ENCODE data around the gene DSCAML1.
"Not testable (repeated sequence)": the region's sequence is repeated elsewhere in the genome, so short reads cannot be mapped to it uniquely, and the experiment has no call there.

Gene DSCAML1

DNA sequence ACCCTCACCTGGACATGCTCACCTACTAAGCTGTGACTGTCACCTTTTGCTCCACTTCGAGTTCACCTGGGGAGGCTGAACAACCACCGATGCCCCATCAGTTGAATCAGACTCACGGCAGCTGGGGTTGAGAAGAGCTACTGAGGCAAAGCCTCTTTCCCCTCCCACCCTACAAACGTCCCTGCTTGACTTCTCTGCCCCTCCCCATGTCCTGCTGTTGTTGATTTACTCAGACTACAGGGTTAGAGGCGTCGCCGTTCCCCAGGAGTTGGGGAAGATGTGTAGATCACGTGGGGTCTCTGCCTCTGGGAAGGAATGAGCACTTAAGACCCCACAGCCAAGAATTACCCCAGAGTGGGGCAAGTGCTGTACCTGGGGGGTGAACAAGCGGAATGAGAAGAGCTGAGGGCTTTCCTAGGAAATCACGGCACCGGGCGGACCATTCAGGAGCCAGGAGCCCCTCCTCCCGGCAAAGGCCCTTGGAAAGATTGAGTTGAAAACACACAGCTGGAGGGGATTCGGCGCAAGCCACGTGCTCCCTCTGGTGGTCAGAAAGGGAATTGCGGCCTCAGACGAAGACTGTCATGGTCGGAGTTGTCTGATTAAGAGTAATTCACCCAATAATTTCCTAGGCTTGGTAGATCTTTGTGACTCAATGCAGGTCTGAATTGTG is 20.5 kb upstream of the DSCAML1 start:
- peak; percentile 79 for DNase-seq (ENCODE audit: low spot score)

DNA sequence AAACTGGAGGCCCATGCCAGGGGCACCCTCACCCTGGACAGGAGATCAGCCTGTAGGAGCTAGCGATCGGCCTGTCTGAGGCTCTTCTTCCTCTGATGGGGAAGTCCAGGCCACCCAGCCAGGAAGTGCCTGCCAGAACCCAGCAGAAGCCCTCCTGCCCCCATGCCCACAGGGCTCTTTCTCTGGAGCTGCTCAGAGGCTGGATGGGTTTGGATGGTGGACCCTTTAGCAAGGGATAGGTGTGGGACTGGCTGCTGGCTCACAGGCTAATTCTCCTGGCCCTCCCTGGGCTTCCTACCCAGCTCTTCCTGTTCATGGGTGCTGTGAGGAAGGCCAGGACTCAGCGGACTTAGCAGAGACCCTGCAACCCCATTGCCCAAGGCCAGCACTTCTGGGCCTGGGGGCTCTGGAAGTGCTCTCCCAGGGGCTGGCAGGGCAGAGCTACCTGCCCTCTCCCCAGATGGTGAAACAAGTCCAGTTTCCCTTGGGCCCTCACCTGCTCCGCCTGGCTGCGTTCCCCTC is 19.9 kb upstream of the DSCAML1 start:
- DNase-seq (ENCODE audit: low spot score) = no peak

DNA sequence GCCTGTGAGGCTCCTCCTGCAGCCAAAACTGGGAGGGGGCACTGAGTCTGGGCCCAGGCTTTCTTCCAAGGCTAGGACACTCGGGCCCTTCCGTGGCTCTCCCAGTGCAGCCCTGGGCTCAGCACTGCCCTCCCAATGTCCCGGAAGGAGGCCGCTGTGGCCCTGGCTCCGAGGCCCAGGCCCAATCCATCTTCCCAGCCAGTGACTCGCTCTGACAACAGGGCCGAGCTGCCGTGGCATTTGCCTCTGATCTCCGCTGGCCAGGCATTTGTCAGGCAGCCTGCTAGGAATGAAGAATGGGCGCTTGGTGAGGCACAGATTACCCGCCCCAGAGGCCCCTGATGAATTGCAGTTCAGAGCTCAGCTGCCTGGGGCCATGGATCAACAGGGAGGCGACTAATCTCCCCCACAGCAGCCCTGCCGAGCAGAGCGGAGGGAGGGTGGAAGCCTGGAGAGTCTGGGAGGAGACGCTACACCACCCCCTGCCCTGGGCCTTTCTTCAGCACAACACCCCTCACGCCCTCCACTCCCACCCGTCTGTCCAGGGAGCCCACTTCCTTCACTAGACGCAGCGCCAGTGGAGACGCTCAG is 19.2 kb upstream of the DSCAML1 start:
- DNase-seq (ENCODE audit: low spot score) = no peak

DNA sequence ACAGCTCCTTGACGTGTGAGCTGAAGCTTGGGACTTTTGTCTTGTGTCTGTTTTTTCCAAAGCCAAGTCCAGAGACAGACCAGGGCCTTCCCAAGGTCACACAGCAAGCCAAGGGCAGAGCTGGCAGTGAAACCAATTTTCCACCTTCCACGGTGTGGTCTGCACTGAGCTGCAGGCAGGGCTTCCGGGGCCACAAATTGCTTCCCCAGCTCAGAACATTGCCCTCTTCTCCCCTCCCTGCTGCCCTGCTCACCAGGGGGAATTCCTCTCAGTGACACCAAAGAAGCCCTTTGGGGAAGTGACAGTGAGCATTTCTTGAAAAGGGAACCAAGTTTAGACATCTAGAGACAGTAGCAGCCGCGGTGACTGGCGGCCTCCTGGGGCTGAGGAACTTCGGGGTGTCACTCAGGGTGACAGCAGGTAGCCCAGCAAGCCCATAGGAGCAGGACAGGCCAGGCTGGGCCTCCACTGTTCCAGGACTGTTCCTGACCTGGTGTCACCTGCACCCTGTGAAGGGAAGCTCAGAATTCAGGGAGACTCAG is 18.3 kb upstream of the DSCAML1 start:
- DNase-seq (ENCODE audit: low spot score) = no peak

DNA sequence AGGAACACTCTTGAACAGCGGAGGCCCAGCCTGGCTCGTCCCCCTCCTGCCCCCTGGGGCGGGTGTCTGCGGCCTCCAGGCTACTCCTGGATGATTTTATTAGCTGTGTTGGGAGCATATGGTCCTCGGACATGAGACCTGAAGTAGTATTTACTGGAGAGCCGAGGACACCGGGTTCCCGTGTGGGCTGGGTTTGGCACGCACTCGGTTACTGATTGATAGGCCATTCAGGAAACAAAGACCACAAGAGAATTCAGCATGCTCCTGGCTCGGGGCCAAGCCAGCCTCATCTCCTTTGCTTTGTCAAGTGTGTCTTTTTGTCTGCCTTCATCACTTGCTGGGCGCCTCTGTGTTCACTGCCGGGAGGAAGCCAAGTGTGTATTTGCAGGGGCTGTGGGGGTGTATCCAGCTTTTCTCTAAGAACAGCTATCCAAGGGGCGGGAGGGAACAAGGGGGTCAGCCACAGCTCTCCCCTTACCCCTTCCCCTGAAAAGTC is 17.8 kb upstream of the DSCAML1 start:
- no peak for DNase-seq (ENCODE audit: low spot score)

DNA sequence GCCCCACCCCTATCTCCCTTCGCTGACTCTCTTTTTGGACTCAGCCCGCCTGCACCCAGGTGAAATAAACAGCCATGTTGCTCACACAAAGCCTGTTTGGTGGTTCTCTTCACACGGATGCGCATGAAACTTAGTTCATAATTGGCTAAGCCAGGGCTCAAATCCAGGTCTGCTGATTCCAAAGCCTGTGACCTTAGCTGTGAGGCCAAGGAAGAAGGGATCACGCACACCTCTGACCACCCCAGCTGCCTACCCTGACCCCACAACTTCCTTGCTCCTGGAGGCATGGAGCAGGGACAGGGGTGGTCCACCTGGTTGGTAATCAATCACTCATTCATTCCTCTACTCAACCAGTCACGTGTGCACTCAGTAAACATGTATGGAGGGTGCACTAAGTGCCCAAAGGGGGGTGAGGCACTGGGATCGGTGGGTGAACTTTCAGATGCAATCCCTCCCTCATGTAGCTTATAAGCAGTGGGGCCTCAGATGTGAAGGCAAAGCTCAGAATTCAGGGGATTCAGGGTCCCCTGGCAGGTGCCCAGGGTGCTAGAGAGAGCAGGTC is 17.3 kb upstream of the DSCAML1 start:
- DNase-seq (ENCODE audit: low spot score) = no peak

DNA sequence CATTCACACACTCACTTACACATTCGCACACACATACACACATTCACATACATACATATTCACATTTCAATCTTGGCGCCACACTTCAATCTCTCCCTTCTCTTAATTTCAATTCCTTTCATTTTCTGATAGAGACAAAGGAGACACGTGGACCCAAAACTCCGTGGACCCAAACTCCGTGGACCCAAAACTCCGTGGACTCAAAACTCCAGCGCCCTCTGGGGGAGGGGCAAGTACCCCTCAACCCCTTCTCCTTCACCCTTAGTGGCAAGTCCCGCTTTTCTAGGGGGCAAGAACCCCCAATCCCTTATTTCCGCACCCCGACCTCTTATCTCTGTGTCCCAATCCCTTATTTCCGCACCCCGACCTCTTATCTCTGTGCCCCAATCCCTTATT is 13.0 kb upstream of the DSCAML1 start:
- not testable (repeated sequence) for DNase-seq (ENCODE audit: low spot score)

DNA sequence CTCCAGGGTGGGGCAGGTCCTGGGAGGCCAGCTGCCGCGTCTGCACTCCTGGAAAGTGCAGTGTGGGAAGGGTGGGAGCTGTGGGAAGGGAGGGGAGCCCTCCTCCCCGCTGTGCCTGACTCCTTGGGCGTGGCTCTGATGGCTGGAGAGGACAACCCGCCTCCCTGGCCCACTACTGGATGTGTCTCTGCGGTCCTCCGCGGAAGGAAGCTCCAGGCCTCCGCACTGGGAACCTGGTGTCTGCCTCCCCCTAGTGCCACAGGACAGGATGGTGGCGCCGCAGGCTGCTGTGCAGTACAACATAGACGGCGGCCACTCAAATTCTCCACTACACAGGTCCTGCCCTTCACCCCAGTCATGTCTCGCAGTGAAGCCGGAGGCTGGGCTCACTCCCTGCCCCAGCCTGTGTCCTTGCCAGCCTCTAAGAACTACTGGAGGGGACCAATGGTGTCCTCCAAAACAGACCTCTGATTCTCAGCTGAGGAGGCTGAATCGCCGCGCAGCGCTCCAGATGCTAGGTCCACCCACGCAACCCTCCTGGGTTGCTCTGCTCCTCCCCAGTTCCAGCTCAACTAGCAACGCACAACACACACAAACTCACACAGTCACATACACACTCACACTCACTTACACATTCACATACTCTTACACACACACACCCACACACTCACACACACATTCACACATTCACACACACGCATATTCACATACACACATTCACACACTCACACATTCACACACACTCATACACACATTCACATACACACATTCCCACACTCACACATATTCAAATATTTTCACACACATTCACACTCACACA is 12.4 kb upstream of the DSCAML1 start:
- peak; percentile 48 for DNase-seq (ENCODE audit: low spot score)

DNA sequence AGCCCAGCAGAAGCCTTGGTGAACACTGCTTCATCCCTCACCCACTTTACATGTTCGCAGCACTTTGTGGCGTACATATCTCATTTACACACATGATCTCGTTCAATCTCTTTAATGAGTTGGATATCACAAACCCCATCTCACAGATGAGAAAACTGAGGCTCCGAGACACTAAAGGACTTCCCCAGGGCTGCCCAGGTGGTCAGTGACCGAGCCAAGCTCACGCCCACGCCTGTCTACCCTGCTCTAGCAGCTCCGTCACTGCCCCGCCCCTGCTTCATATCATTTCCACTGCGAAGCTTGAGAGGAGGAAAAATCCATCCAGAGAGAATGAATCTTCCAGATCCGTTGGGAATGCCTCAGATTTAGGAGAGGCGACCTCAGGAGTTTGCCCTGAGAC is 11.8 kb upstream of the DSCAML1 start:
- no peak for DNase-seq (ENCODE audit: low spot score)

DNA sequence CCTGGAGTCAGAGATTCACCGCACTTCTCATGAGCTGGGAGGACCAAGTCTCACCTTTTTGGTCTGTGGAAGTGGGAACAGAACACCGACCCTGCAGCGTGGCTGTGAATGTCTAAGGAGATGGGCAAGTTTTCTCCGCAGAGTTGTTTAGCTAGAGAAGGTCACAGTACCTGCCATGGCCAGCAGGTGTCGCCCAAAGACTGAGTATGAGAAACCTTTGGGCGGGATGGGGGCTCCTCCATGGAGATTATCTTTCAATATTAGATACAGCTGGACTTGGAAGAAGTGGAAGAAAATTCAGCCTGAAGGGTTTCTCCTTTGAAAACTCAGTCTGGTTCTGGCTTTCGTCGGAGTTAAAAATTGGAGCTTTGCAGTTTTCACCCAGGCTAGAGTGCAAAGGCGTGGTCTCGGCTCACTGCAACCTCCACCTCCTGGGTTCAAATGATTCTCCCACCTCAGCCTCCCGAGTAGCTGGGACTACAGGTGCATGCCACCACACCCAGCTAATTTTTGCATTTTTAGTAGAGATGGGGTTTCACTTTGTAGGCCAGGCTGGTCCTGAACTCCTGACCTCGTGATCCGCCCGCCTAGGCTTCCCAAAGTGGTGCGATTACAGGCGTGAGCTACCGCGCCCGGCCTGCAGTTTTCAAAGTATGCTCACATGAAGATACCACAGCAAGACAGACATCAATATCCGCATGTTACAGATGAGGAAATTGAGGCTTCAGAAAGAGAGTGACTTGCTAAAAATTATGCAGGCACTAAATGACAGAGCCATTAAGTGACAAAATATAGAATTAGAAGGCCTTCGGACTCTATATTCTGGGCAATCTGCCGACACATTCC is 10.7 kb upstream of the DSCAML1 start:
- DNase-seq (ENCODE audit: low spot score) = peak; percentile 78

DNA sequence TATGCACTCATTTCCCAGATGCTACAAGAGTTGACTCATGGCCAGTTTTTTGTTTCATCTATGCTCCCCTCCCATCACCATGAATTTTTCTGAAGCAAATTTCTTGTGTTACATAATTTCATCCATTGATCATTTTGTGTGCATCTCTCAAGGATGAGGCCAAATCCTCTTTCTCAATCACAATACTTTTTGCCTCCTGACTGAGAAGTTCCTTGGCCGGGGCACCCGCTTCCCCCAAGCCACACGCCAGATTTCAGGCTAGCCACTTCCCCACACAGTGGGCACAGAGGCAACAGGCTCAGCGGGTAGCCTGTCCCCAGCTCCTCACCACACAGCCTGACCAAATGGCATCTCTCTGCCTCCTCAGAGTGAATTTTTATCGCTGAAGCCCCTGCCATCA is 9.8 kb upstream of the DSCAML1 start:
- no peak for DNase-seq (ENCODE audit: low spot score)

DNA sequence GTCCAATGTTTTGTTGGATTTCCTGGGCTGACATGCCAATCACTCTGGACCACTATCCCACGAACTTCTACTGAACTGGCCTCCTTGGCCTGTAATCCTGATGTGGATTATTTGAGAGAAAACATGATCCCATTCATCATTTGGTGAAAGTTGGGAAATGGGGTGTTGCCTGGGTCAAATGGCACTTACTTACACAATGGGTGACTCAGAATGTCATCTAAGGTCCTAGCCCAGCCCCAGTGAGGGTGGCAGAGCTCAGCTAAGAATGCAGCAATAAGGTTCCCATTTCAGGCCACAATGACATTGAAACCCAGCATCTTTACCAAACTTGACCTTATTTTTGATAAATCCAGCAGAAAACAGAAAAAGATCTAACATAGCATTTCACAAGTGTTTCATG is 8.0 kb upstream of the DSCAML1 start:
- DNase-seq (ENCODE audit: low spot score) = no peak

DNA sequence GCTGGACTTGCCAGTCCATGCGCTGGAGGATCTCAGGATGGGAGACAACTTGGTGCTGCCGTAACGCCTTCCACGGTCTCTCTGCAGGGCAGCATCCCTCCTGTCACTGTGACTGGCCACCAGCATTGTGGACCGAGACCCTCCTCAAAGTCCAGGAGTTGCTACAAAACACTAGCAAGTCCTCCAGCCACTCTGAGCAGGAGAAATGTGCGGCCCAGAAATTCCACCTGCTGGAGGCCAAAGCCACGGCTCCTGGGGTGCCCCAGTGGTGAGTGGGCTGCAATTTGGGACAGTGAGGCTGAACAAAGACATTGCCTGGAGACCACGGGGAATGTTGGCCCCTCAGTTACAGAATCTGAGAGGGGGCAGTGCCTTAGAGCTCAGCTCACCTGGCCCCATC is 6.9 kb upstream of the DSCAML1 start:
- no peak for DNase-seq (ENCODE audit: low spot score)

DNA sequence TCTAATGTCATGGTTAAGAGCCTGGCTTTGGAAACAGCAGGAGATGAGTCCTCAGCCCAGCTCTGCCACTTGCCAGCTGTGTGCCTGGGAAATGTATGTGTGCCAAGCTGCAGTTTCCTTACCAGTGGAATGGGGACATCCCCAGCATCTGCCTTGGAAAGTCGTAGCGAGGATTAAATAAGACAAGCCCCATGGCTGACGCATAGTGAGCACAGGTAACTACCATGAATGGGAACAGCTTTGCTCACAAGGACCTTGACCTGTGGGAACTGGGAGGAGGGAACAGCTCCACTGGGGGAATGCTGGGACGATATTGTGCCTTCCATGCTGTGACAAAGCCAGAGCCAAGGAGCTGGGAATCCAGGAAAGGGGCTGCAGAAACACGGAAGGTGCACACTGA is 2.6 kb upstream of the DSCAML1 start:
- DNase-seq (ENCODE audit: low spot score) = no peak

DNA sequence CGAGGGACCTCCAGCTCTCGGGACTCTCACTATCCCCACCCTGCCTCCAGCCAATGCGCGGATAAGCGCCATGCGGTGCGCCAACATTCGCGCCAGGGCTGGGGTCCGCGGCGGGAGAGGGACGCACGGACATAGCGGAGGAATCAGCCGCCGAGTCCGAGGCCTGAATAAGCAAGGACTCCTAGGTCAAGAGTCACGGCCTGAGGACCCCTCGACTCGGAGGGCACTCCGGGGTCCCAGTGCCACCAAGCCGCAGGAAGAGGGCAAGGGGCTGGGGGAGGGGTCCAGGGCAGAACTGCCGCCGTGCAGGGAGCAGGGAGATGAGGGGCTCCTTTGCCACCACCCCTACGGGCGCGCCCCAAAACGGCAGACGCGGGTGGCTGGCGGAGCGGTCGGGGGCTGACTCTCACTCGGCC is 552 bp downstream of the DSCAML1 start:
- no peak for DNase-seq (ENCODE audit: low spot score)

DNA sequence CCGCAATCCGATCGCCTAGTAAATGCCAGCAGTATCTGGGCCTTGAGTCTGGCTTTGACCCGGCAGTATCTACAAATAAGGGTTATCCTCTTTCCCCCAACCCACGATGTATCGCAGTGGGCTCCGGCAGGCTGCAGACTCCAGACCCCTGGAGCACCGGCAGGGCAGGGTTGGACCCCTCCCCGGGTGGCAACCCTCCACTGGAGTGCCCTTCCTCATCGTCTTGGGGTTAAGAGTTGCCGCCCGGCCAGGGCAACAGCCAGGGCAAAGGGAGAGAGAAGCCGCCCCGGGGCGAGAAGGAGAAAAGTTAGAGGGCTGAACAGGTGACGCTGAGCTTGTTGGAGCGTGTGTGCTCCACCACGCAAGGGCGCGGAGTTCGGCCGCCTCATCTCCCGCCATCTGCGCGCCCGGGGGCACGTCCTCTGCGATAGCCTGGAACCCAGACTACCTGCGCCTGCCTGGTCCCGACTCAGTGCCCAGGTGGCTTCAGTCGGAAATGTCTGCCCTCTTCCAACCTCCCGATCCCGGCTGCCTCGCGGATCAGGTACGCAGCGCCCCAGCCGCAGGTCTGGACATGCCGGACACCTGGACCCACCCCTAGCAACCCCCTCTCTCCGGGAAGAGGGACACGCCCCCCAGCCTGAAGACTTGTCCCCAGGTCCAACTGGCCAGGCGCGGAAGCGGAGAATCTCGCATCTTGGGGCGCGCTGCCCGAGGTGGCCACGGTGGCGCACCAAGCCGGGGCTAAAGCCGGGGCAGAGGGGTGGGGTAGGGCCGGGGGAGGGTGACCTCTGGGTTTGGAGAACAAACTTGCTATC is 1.2 kb downstream of the DSCAML1 start:
- no peak for DNase-seq (ENCODE audit: low spot score)

DNA sequence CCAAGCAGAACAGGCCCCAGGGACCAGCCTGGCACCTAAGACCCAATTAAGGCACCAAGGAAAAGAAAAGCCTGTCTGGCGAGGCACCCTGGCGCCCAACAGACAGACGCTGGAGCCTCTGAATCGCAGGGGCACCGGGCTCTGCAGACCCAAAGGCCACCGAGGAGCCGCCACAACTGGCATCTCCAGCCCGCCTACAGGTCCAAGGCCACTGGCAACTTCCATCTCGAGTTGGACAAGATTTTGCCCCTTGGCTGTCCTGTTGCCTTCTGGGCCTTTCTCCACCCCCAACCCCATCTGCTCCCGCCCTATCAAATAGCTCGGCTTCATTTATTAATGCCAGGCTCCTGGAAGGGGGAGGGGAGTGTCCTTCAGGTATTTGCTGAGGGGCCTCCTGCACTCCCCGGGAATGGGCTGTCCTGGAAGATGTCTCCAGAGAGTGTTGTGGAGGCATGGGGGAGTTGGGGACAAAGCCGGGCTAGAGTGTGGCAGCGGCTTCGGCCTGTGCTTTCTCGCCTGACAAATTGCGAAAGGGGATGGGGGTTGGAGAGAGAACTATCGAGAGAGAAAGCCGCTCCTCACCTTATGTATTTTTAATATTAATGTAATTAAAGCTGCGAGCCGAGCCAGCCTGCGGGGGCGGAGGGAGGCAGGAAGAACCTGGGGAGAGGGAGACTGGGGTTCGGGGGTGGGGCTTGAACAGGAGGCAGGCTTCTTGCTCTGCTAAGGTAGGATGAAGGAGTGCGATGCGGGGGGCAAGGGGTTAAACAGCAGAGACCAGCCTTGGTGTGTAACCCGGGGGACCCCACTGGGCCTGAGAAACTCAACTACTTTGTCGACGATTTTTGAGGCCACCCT is 2.0 kb downstream of the DSCAML1 start:
- no peak for DNase-seq (ENCODE audit: low spot score)

DNA sequence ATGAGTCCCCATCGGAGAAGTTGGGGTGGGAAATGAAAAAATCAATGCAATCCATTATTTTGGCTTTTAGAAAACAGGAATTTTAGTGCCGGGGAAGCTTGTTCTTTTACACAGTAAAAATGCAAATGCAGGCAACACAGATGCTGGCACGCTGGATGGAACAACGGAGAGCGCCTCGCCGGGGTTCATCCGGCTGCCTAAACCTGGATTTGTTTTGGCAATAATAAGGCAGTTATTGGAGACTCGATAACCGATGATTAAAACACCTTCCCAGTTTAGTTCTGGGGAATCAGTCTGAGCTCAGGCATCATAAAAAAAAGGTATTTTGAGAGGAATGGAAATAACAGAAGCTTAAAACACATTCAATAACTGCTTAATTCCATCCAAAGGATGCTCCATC is 2.9 kb downstream of the DSCAML1 start:
- no peak for DNase-seq (ENCODE audit: low spot score)

DNA sequence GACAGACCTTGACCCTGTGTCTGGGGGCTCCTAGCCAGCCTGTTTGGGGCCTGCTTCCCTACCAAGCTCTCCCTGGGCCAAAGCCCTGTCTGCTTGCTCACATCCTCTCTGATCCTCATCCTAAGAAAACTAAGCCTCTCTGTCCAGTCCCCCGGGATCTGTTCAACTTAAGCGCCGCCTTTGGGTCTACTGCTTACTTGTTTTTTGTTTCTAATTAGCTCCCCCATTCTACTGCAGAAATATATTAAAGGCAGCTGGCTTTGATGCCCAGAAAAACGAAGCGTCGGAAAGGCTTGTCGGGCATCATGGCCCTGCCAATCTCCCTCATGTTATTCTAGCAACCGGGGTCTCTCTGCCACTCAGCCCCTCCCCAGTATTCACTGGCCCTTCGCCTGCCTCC is 3.4 kb downstream of the DSCAML1 start:
- DNase-seq (ENCODE audit: low spot score) = no peak

DNA sequence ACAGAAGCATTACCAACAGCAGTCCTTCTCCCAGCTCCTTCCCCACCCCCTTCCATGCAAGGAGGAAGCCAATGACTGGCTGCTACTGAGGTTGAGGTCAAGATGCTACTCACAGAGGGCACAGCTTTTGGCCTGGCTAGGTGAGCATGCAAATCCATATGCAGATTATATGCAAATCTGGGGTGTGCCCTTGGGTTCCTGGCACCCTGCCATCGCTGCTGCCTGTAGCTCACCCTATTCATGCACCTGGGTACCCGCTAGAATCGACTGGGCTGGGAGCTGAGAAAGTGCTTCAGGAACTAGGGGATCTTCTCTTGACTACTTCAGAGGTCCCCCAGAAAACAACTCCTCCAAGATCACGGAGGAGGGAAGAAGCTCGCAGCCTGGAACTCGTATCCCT is 4.0 kb downstream of the DSCAML1 start:
- no peak for DNase-seq (ENCODE audit: low spot score)
